CD4-positive, alpha-beta memory T cell (primary cell): ENCODE measurements around the gene ETS1. TPM values are rescaled to one million over a fixed set of nuclear protein-coding genes. Genes with fewer than 3 reads are reported as not detected.

Experiments used
- CTCF ChIA-PET: fragments of 350-600 bp; sonication (Branson Sonifier 250); formaldehyde crosslinking; loops from one replicate; lab custom pipeline; 2021; ENCODE audit warnings: inconsistent platforms; ENCODE audit not compliant: partially characterized antibody; lab: Charles Lee
- POLR2A ChIA-PET: fragments of 350-600 bp; sonication (Branson Sonifier 250); formaldehyde crosslinking; loops from one replicate; lab custom pipeline; 2021; ENCODE audit not compliant: partially characterized antibody; lab: Charles Lee
- DNase-seq, 5 donors: peaks; one replicate each; pipeline versions ENCODE4 v3.0.0 to v3.0.0-alpha.2; 2020 to 2022; ENCODE audit warnings: mixed read lengths in 1 of 5
- H3K27ac ChIP-seq: one replicate; pipeline ENCODE4 v1.7.0; 2013; ENCODE audit warnings: low read depth, low read length
- H3K27me3 ChIP-seq: 2 replicates; pipeline ENCODE4 v1.7.0; 2013; ENCODE audit warnings: mild to moderate bottlenecking, low read length, moderate library complexity; ENCODE audit not compliant: insufficient read depth
- H3K36me3 ChIP-seq: 2 replicates; pipeline ENCODE4 v1.7.0; 2013; ENCODE audit warnings: mild to moderate bottlenecking, low read length, moderate library complexity; ENCODE audit not compliant: insufficient read depth
- H3K4me1 ChIP-seq: 2 replicates; pipeline ENCODE4 v1.7.0; 2013; ENCODE audit warnings: mild to moderate bottlenecking, low read length, moderate library complexity; ENCODE audit not compliant: insufficient read depth
- H3K4me3 ChIP-seq, 2 donors: one replicate each; pipeline ENCODE4 v1.7.0; 2013; ENCODE audit warnings: low read length in 2 of 2, mild to moderate bottlenecking in 1 of 2
- H3K9me3 ChIP-seq, 2 donors: one replicate each; pipeline ENCODE4 v1.7.0; 2013; ENCODE audit warnings: low read length in 2 of 2, control low read depth in 1 of 2; ENCODE audit not compliant: control insufficient read depth in 1 of 2
- H3K27ac Mint-ChIP-seq, 7 donors: one replicate each; pipeline ENCODE4 v1.8.0; 2020 to 2021; ENCODE audit warnings: mixed read lengths in 7 of 7, mild to moderate bottlenecking in 6 of 7, inconsistent platforms in 3 of 7, moderate library complexity in 3 of 7
- H3K27me3 Mint-ChIP-seq, 2 donors: one replicate each; pipeline ENCODE4 v1.8.0; 2020 to 2021; ENCODE audit warnings: mixed read lengths in 2 of 2
- H3K36me3 Mint-ChIP-seq, 2 donors: one replicate each; pipeline ENCODE4 v1.8.0; 2020 to 2021; ENCODE audit warnings: mixed read lengths in 2 of 2, inconsistent platforms in 1 of 2, mild to moderate bottlenecking in 1 of 2
- H3K4me1 Mint-ChIP-seq, 4 donors: one replicate each; pipeline ENCODE4 v1.8.0; 2020 to 2021; ENCODE audit warnings: mixed read lengths in 4 of 4, mild to moderate bottlenecking in 1 of 4
- H3K4me3 Mint-ChIP-seq, 8 donors: one replicate each; pipeline ENCODE4 v1.8.0; 2020 to 2021; ENCODE audit warnings: mixed read lengths in 8 of 8, mild to moderate bottlenecking in 7 of 8, moderate library complexity in 6 of 8, inconsistent platforms in 3 of 8
- H3K9me3 Mint-ChIP-seq, 8 donors: one replicate each; pipeline ENCODE4 v1.8.0; 2020 to 2021; ENCODE audit warnings: mixed read lengths in 8 of 8, mild to moderate bottlenecking in 5 of 8, inconsistent platforms in 3 of 8, moderate library complexity in 1 of 8
- intact Hi-C: fragments of 100-400 bp; cut with micrococcal nuclease; formaldehyde crosslinking; loops from one replicate; pipeline ENCODE4 v1.15.1; 2023
- polyA plus RNA-seq, 2 donors: library from polyadenylated mRNA; unstranded; fragments of 300-500 nt; fragmentation: Illumina TruSeq; gene quantifications; one replicate each; pipeline ENCODE4 v1.2.3, GENCODE V29; 2021
- total RNA-seq, 2 experiments: library from RNA; stranded (reverse); gene quantifications; one replicate each; pipeline ENCODE4 v1.2.3, GENCODE V29; 2021

Gene ETS1
- total and polyA plus RNA-seq, 4 experiments from 2014 or later = 435 to 761 (median 593) TPM

- H3K27ac Mint-ChIP-seq = peak overlapping the region; percentile 95 to 99 (median 97)
These were observed 68.0 kb downstream of the ETS1 start for GRCh38 chr11:128519338-128519737.

GRCh38 chr11:128518493-128519207 lies 68.7 kb downstream of the ETS1 start:
- peak in 1 of 5 donors; percentile 3 for DNase-seq
- peaks cover 15 to 59% (median 34%) of the 10 kb centered on the region in 4 donors for H3K4me1 Mint-ChIP-seq

More at GRCh38 chr11:128519338-128519737, 68.0 kb downstream of the ETS1 start:
- Histone ChIP-seq H3K36me3 (peaks cover 43% of the 10 kb centered on the region), H3K9me3 (no peaks in the 10 kb centered on the region), H3K4me3 (peak overlapping the region; percentile 48 to 92), H3K4me1 (peaks cover 23% of the 10 kb centered on the region), H3K27me3 (no peaks in the 10 kb centered on the region), H3K27ac (peak overlapping the region; percentile 89)
- peak in 1 of 5 donors; percentile 20 for DNase-seq
- ChIA-PET CTCF (interaction anchor here (0.7 to 7.9 kb wide), 22 partner anchors 10 to 482 kb away, joined by 3 to 105 read pairs (median 6); no protein-coding TSS in a partner anchor), POLR2A (interaction anchor here (1.0 to 34.5 kb wide), 27 partner anchors 12 to 352 kb away, joined by 3 to 1488 read pairs (median 7); partner anchors contain the start of gene FLI1)
- H3K4me3 Mint-ChIP-seq = peak overlapping the region; percentile 92 to 100 (median 97)
- no peaks in the 10 kb centered on the region for H3K27me3 Mint-ChIP-seq
- H3K36me3 Mint-ChIP-seq = peaks cover 74 to 81% of the 10 kb centered on the region in 2 donors
- intact Hi-C loops = loop anchor here (5.0 to 10.0 kb wide), 2 partner anchors 215 to 238 kb away; no protein-coding TSS in a partner anchor
- H3K4me1 Mint-ChIP-seq = peaks cover 15 to 59% (median 34%) of the 10 kb centered on the region in 4 donors
- H3K9me3 Mint-ChIP-seq = peaks cover 0 to 5% (median 0%) of the 10 kb centered on the region in 8 donors

GRCh38 chr11:128517451-128518230 lies 69.7 kb downstream of the ETS1 start:
- Mint-ChIP-seq H3K9me3 (peaks cover 0 to 5% (median 0%) of the 10 kb centered on the region in 8 donors), H3K4me1 (peaks cover 17 to 59% (median 36%) of the 10 kb centered on the region in 4 donors), H3K4me3 (peak overlapping the region; percentile 92 to 100 (median 97)), H3K27me3 (no peaks in the 10 kb centered on the region), H3K27ac (peak overlapping the region; percentile 95 to 99 (median 97)), H3K36me3 (peaks cover 91% of the 10 kb centered on the region in 2 donors)
- Histone ChIP-seq H3K36me3 (peaks cover 56% of the 10 kb centered on the region), H3K27ac (peak overlapping the region; percentile 89), H3K4me1 (peaks cover 23% of the 10 kb centered on the region), H3K27me3 (no peaks in the 10 kb centered on the region), H3K9me3 (no peaks in the 10 kb centered on the region), H3K4me3 (peak overlapping the region; percentile 48 to 92)
- CTCF ChIA-PET = interaction anchor here (0.8 to 7.9 kb wide), 18 partner anchors 9 to 233 kb away, joined by 3 to 105 read pairs (median 18); no protein-coding TSS in a partner anchor
- intact Hi-C loops = loop anchor here (2.0 to 10.0 kb wide), 3 partner anchors 41 to 240 kb away; no protein-coding TSS in a partner anchor
- peak in 1 of 5 donors; percentile 11 for DNase-seq
- POLR2A ChIA-PET = interaction anchor here (0.8 to 34.5 kb wide), 29 partner anchors 1 to 313 kb away, joined by 3 to 1488 read pairs (median 8); partner anchors contain the start of gene FLI1

More at GRCh38 chr11:128518493-128519207, 68.7 kb downstream of the ETS1 start:
- ChIA-PET CTCF (interaction anchor here (0.7 to 7.9 kb wide), 23 partner anchors 10 to 481 kb away, joined by 3 to 105 read pairs (median 5); no protein-coding TSS in a partner anchor), POLR2A (interaction anchor here (0.5 to 34.5 kb wide), 26 partner anchors 0 to 351 kb away, joined by 3 to 1488 read pairs (median 10); partner anchors contain the start of gene FLI1)
- peak overlapping the region; percentile 95 to 99 (median 97) for H3K27ac Mint-ChIP-seq
- H3K27me3 ChIP-seq = no peaks in the 10 kb centered on the region
- H3K36me3 ChIP-seq = peaks cover 46% of the 10 kb centered on the region
- H3K36me3 Mint-ChIP-seq = peaks cover 81 to 86% of the 10 kb centered on the region in 2 donors
- peak overlapping the region; percentile 89 for H3K27ac ChIP-seq
- H3K9me3 Mint-ChIP-seq = peaks cover 0 to 5% (median 0%) of the 10 kb centered on the region in 8 donors
- peak overlapping the region; percentile 92 to 100 (median 97) for H3K4me3 Mint-ChIP-seq
- H3K4me1 ChIP-seq = peaks cover 23% of the 10 kb centered on the region
- no peaks in the 10 kb centered on the region for H3K9me3 ChIP-seq
- no peaks in the 10 kb centered on the region for H3K27me3 Mint-ChIP-seq
- peak overlapping the region; percentile 48 to 92 for H3K4me3 ChIP-seq
- intact Hi-C loops = loop anchor here (5.0 to 10.0 kb wide), 2 partner anchors 216 to 239 kb away; no protein-coding TSS in a partner anchor

GRCh38 chr11:128516886-128517285 lies 70.5 kb downstream of the ETS1 start:
- no peaks in the 10 kb centered on the region for H3K27me3 ChIP-seq
- peak overlapping the region; percentile 89 for H3K27ac ChIP-seq
- H3K4me1 Mint-ChIP-seq = peaks cover 25 to 66% (median 42%) of the 10 kb centered on the region in 4 donors
- peak overlapping the region; percentile 48 to 92 for H3K4me3 ChIP-seq
- CTCF ChIA-PET = interaction anchor here (0.8 to 7.9 kb wide), 15 partner anchors 8 to 226 kb away, joined by 3 to 105 read pairs (median 19); no protein-coding TSS in a partner anchor
- intact Hi-C loops = loop anchor here (2.0 to 10.0 kb wide), 3 partner anchors 40 to 240 kb away; no protein-coding TSS in a partner anchor
- no peaks in the 10 kb centered on the region for H3K9me3 ChIP-seq
- peak overlapping the region; percentile 89 to 99 (median 97) for H3K27ac Mint-ChIP-seq
- H3K4me3 Mint-ChIP-seq = peak overlapping the region; percentile 92 to 100 (median 97)
- POLR2A ChIA-PET = interaction anchor here (0.7 to 34.5 kb wide), 25 partner anchors 1 to 314 kb away, joined by 3 to 1488 read pairs (median 8); partner anchors contain the start of gene FLI1
- peaks cover 31% of the 10 kb centered on the region for H3K4me1 ChIP-seq
- peaks cover 58% of the 10 kb centered on the region for H3K36me3 ChIP-seq
- no peaks in the 10 kb centered on the region for H3K27me3 Mint-ChIP-seq
- peak in 1 of 5 donors; percentile 0 for DNase-seq
- peaks cover 96 to 99% of the 10 kb centered on the region in 2 donors for H3K36me3 Mint-ChIP-seq
- H3K9me3 Mint-ChIP-seq = peaks cover 0 to 5% (median 0%) of the 10 kb centered on the region in 8 donors

- Mint-ChIP-seq H3K27ac (peak overlapping the region; percentile 89 to 99 (median 97)), H3K4me3 (peak overlapping the region; percentile 92 to 100 (median 97)), H3K9me3 (peaks cover 0 to 5% (median 0%) of the 10 kb centered on the region in 8 donors), H3K27me3 (no peaks in the 10 kb centered on the region), H3K4me1 (peaks cover 30 to 74% (median 49%) of the 10 kb centered on the region in 4 donors), H3K36me3 (peaks cover 95 to 99% of the 10 kb centered on the region in 2 donors)
- ChIA-PET POLR2A (interaction anchor here (0.7 to 34.5 kb wide), 20 partner anchors 2 to 329 kb away, joined by 3 to 1488 read pairs (median 12); partner anchors contain the start of gene FLI1), CTCF (interaction anchor here (0.7 to 7.9 kb wide), 14 partner anchors 7 to 226 kb away, joined by 3 to 105 read pairs (median 19); no protein-coding TSS in a partner anchor)
- Histone ChIP-seq H3K9me3 (no peaks in the 10 kb centered on the region), H3K36me3 (peaks cover 58% of the 10 kb centered on the region), H3K4me3 (peak overlapping the region; percentile 48 to 92), H3K4me1 (peaks cover 39% of the 10 kb centered on the region), H3K27me3 (no peaks in the 10 kb centered on the region), H3K27ac (peak overlapping the region; percentile 89)
- intact Hi-C loops = loop anchor here (2.0 to 10.0 kb wide), 3 partner anchors 39 to 241 kb away; no protein-coding TSS in a partner anchor
- DNase-seq = peak in 2 of 5 donors; percentile 15 to 16
These were observed 71.3 kb downstream of the ETS1 start for GRCh38 chr11:128515826-128516778.
